BLaER1 treated with 17β-estradiol and CSF1 and Interleukin-3, amounts not matched to agents 10 nM and 100 nM (cell line): Measurements from ENCODE around the gene NR3C1.

Experiments used
- H3K27ac ChIP-seq, 11 experiments: shearing (Covaris generic); formaldehyde crosslinking; 2 replicates each; pipeline ENCODE4 v1.8.1; 2022
- H3K27me3 ChIP-seq, 11 experiments: shearing (Covaris generic); formaldehyde crosslinking; 2 replicates each; pipeline ENCODE4 v1.8.1; 2022
- H3K36me3 ChIP-seq, 11 experiments: shearing (Covaris generic); formaldehyde crosslinking; 2 replicates each; pipeline ENCODE4 v1.8.1; 2022
- H3K4me1 ChIP-seq, 10 experiments: shearing (Covaris generic); formaldehyde crosslinking; 2 replicates each; pipeline ENCODE4 v1.8.1; 2022
- H3K4me2 ChIP-seq, 11 experiments: shearing (Covaris generic); formaldehyde crosslinking; 2 replicates each; pipeline ENCODE4 v1.8.1; 2022
- H3K4me3 ChIP-seq, 10 experiments: shearing (Covaris generic); formaldehyde crosslinking; 2 replicates each; pipeline ENCODE4 v1.8.1; 2022
- H3K9ac ChIP-seq, 11 experiments: shearing (Covaris generic); formaldehyde crosslinking; 2 replicates each; pipeline ENCODE4 v1.8.1; 2022
- H3K9me3 ChIP-seq, 11 experiments: shearing (Covaris generic); formaldehyde crosslinking; replicated peaks in 1 of 11; 2 replicates each; pipeline ENCODE4 v1.8.1; 2022
- H4K20me1 ChIP-seq, 11 experiments: shearing (Covaris generic); formaldehyde crosslinking; 2 replicates each; pipeline ENCODE4 v1.8.1; 2022
- Cebpa-rat ChIP-seq, 11 experiments: shearing (Covaris generic); IDR thresholded peaks; 2 replicates each; pipeline ENCODE4 v1.8.1; 2022

Gene NR3C1

GRCh38 chr5:143390258-143390657, 13.2 kb downstream of the NR3C1 start:
- peaks cover 36 to 64% (median 51%) of the 10 kb centered on the region in 11 experiments for H3K9me3 ChIP-seq
- no peak overlapping the region for H3K4me3 ChIP-seq
- TF ChIP-seq Cebpa-rat (IDR thresholded peaks at IDR 0.05) = no peak
- peaks cover 0 to 51% (median 9%) of the 10 kb centered on the region in 10 experiments; a peak in 17 of 20 replicates for H3K4me1 ChIP-seq
- H3K27me3 ChIP-seq = no peaks in the 10 kb centered on the region
- H3K9ac ChIP-seq = no peak overlapping the region
- peaks cover 61 to 100% (median 86%) of the 10 kb centered on the region in 11 experiments; a peak in 21 of 22 replicates for H4K20me1 ChIP-seq
- H3K27ac ChIP-seq = no peak overlapping the region
- H3K4me2 ChIP-seq = no peak overlapping the region
- peaks cover 47 to 98% (median 84%) of the 10 kb centered on the region in 11 experiments for H3K36me3 ChIP-seq

- peaks cover 75 to 100% (median 98%) of the 10 kb centered on the region in 11 experiments for H3K36me3 ChIP-seq
Observed at GRCh38 chr5:143386725-143387124, 16.8 kb downstream of the NR3C1 start.

DNA sequence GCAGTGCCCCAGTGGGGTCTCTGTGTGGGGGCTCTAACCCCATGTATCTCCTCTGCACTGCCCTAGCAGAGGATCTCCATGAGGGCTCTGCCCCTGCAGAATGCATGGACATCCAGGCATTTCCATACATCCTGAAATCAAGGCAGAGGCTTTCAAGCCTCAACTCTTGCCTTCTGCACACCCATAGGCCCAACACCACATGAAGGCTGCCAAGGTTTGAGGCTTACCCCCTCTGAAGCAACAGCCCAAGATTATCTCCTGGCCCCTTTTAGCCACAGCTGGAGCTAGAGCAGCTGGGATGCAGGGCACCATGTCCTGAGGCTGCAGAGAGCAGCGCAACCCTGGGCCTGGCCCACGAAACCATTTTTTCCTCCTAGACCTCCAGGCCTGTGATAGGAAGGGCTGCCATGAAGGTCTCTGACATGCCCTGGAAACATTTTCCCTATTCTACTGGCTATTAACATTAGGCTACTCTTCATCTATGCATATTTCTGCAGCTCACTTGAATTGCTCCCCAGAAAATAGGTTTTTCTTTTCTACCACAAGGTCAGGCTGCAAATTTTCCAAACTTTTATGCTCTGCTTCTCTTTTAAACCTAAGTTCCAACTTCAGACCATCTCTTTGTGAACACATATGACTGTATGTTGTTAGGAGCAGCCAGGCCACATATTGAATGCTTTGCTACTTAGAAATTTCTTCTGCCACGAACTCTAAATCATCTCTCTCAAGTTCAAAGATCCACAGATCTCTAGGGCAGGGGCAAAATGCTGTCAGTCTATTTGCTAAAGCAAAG, 18.4 kb downstream of the NR3C1 start:
- Histone ChIP-seq H3K9ac (no peak overlapping the region), H3K36me3 (peaks cover 75 to 100% (median 96%) of the 10 kb centered on the region in 11 experiments), H3K4me2 (peak overlapping the region in 1 of 11 experiments; percentile 2; a peak in 1 of 22 replicates), H3K27ac (no peak overlapping the region), H3K9me3 (peaks cover 56 to 93% (median 86%) of the 10 kb centered on the region in 11 experiments), H3K27me3 (no peaks in the 10 kb centered on the region), H3K4me3 (peak overlapping the region in 8 of 10 experiments; percentile 0 to 53 (median 22); a peak in 9 of 20 replicates), H4K20me1 (peaks cover 54 to 100% (median 85%) of the 10 kb centered on the region in 11 experiments; a peak in 21 of 22 replicates), H3K4me1 (peaks cover 0 to 30% (median 0%) of the 10 kb centered on the region in 10 experiments; a peak in 4 of 20 replicates)
- no peak for TF ChIP-seq Cebpa-rat (IDR thresholded peaks at IDR 0.05)

More at GRCh38 chr5:143386725-143387124, 16.8 kb downstream of the NR3C1 start:
- peaks cover 0 to 27% (median 0%) of the 10 kb centered on the region in 10 experiments; a peak in 3 of 20 replicates for H3K4me1 ChIP-seq
- no peaks in the 10 kb centered on the region for H3K27me3 ChIP-seq
- no peak overlapping the region for H3K4me2 ChIP-seq
- H3K4me3 ChIP-seq = peak overlapping the region in 4 of 10 experiments; percentile 8 to 53 (median 25); a peak in 3 of 20 replicates
- peaks cover 56 to 95% (median 83%) of the 10 kb centered on the region in 11 experiments for H3K9me3 ChIP-seq
- H4K20me1 ChIP-seq = peaks cover 54 to 100% (median 85%) of the 10 kb centered on the region in 11 experiments; a peak in 20 of 22 replicates
- H3K27ac ChIP-seq = no peak overlapping the region
- no peak for TF ChIP-seq Cebpa-rat (IDR thresholded peaks at IDR 0.05)
- no peak overlapping the region for H3K9ac ChIP-seq

GRCh38 chr5:143383988-143384387, 19.5 kb downstream of the NR3C1 start:
- H3K9ac ChIP-seq = no peak overlapping the region
- H3K4me1 ChIP-seq = peaks cover 0 to 41% (median 0%) of the 10 kb centered on the region in 10 experiments; a peak in 4 of 20 replicates
- H3K9me3 ChIP-seq = peaks cover 56 to 84% (median 76%) of the 10 kb centered on the region in 11 experiments
- no peaks in the 10 kb centered on the region for H3K27me3 ChIP-seq
- H3K4me2 ChIP-seq = no peak overlapping the region
- no peak for TF ChIP-seq Cebpa-rat (IDR thresholded peaks at IDR 0.05)
- no peak overlapping the region for H3K27ac ChIP-seq
- H4K20me1 ChIP-seq = peaks cover 54 to 100% (median 85%) of the 10 kb centered on the region in 11 experiments
- peaks cover 67 to 100% (median 95%) of the 10 kb centered on the region in 11 experiments for H3K36me3 ChIP-seq
- H3K4me3 ChIP-seq = 0 out of 20 replicates have a peak overlapping the region, but pooled peaks of 1 of the 10 experiments have one; percentile 22

GRCh38 chr5:143379606-143380005, 23.9 kb downstream of the NR3C1 start:
- peaks cover 94 to 100% (median 100%) of the 10 kb centered on the region in 11 experiments for H4K20me1 ChIP-seq

GRCh38 chr5:143376911-143377813, 26.3 kb downstream of the NR3C1 start:
- H3K4me2 ChIP-seq = peak overlapping the region in 5 of 11 experiments; percentile 1 to 19 (median 4); a peak in 4 of 22 replicates

More at GRCh38 chr5:143379606-143380005, 23.9 kb downstream of the NR3C1 start:
- peak overlapping the region in 1 of 11 experiments; percentile 2; a peak in 1 of 22 replicates for H3K4me2 ChIP-seq
- TF ChIP-seq Cebpa-rat (IDR thresholded peaks at IDR 0.05) = no peak
- H3K36me3 ChIP-seq = peaks cover 42 to 99% (median 88%) of the 10 kb centered on the region in 11 experiments
- no peaks in the 10 kb centered on the region for H3K27me3 ChIP-seq
- peaks cover 13 to 53% (median 35%) of the 10 kb centered on the region in 11 experiments for H3K9me3 ChIP-seq
- H3K27ac ChIP-seq = no peak overlapping the region
- H3K4me3 ChIP-seq = no peak overlapping the region
- H3K4me1 ChIP-seq = peaks cover 0 to 56% (median 6%) of the 10 kb centered on the region in 10 experiments; a peak in 10 of 20 replicates
- H3K9ac ChIP-seq = no peak overlapping the region

DNA sequence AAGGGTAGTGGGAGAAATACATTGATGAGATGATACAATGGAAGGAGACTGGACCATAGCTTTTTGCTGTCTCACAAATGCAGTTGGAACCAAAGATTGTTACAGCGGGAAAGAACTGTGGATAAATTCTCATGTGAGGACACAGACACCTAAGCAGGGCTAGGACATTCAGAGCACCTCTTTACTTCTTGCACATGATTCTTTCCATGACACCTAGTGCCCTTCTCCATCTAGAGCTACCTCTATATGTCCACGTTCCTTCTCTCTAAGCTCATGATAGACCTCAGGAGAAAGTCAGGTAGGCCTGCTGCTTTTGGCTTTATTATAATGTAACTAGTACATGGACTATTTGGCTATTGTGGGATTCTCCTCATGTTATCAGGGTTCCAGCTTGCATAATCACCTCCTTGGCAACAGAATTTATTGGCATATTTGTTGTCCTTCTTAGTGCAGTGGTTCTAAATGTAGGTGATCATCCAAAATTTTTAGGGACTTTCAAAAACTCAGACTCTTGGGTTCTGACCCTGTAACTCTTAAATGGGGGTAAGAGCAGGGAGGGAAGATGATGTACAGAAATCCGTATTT, 27.2 kb downstream of the NR3C1 start:
- TF ChIP-seq Cebpa-rat (IDR thresholded peaks at IDR 0.05) = no peak
- Histone ChIP-seq H3K4me2 (no peak overlapping the region), H3K27me3 (no peaks in the 10 kb centered on the region), H3K4me1 (peaks cover 0 to 45% (median 6%) of the 10 kb centered on the region in 10 experiments; a peak in 10 of 20 replicates), H3K27ac (no peak overlapping the region), H4K20me1 (peaks cover 94 to 100% (median 100%) of the 10 kb centered on the region in 11 experiments), H3K9me3 (peaks cover 0 to 26% (median 6%) of the 10 kb centered on the region in 11 experiments; a peak in 14 of 22 replicates), H3K4me3 (no peak overlapping the region), H3K9ac (no peak overlapping the region), H3K36me3 (peaks cover 35 to 98% (median 85%) of the 10 kb centered on the region in 11 experiments)

More at GRCh38 chr5:143376911-143377813, 26.3 kb downstream of the NR3C1 start:
- H3K4me3 ChIP-seq = no peak overlapping the region
- H3K36me3 ChIP-seq = peaks cover 28 to 98% (median 84%) of the 10 kb centered on the region in 11 experiments
- H3K27ac ChIP-seq = no peak overlapping the region
- H4K20me1 ChIP-seq = peaks cover 93 to 100% (median 100%) of the 10 kb centered on the region in 11 experiments
- H3K4me1 ChIP-seq = peaks cover 0 to 48% (median 6%) of the 10 kb centered on the region in 10 experiments; a peak in 10 of 20 replicates
- no peak for TF ChIP-seq Cebpa-rat (IDR thresholded peaks at IDR 0.05)
- H3K9me3 ChIP-seq = peaks cover 0 to 30% (median 12%) of the 10 kb centered on the region in 11 experiments; a peak in 16 of 22 replicates
- no peak overlapping the region for H3K9ac ChIP-seq
- H3K27me3 ChIP-seq = no peaks in the 10 kb centered on the region
